SK-N-SH (cell line): ENCODE results near the gene TTC3.

Source experiments
- CTCF ChIP-seq: fragments of 200-600 bp; sonication (generic); IDR thresholded peaks from 2 replicates; pipeline ENCODE4 v1.6.1; 2017; ENCODE audit warnings: antibody characterized with exemption, mild to moderate bottlenecking, moderate library complexity
- EZH2phosphoT487 ChIP-seq: fragments of 200-600 bp; sonication (generic); IDR thresholded peaks from 2 replicates; pipeline ENCODE4 v1.6.1; 2017; ENCODE audit warnings: low read depth, mixed run types, mild to moderate bottlenecking, antibody characterized with exemption, moderate library complexity, borderline replicate concordance
- JUND ChIP-seq: IDR thresholded peaks from 2 replicates; pipeline ENCODE4 v1.4.0; 2012
- MAX ChIP-seq: IDR thresholded peaks from 2 replicates; pipeline ENCODE4 v1.4.0; 2012; ENCODE audit warnings: low read depth
- REST ChIP-seq: IDR thresholded peaks from 2 replicates; pipeline ENCODE4 v1.6.1; 2012; ENCODE audit warnings: mild to moderate bottlenecking, low read depth, low read length, moderate library complexity
- RXRA ChIP-seq: IDR thresholded peaks from 2 replicates; pipeline ENCODE4 v1.4.0; 2012; ENCODE audit warnings: low read depth, mild to moderate bottlenecking, borderline replicate concordance
- SIN3A ChIP-seq: IDR thresholded peaks from 2 replicates; pipeline ENCODE4 v1.6.1; 2012; ENCODE audit warnings: low read depth, mild to moderate bottlenecking, low read length, moderate library complexity, borderline replicate concordance
- USF1 ChIP-seq: IDR thresholded peaks from 2 replicates; pipeline ENCODE4 v1.4.0; 2012; ENCODE audit warnings: low read depth, borderline replicate concordance

- no peak for TF ChIP-seq CTCF
- no peak for TF ChIP-seq JUND
- TF ChIP-seq RXRA, result no peak
- TF ChIP-seq MAX, result no peak
- TF ChIP-seq USF1, result no peak
- no peak for TF ChIP-seq REST
- TF ChIP-seq SIN3A, result no peak
- no peak for TF ChIP-seq EZH2phosphoT487
Measured at GRCh38 chr21:37248298-37248697, 175.2 kb downstream of the TTC3 start.
